LNCaP clone FGC (cell line): Measurements from ENCODE around the gene ZNF814.
"Not testable (repeated sequence)": the region's sequence is repeated elsewhere in the genome, so short reads cannot be mapped to it uniquely, and the experiment has no call there.

ENCODE experiments used
- DNase-seq: peaks from one replicate; pipeline ENCODE4 v3.0.0-alpha.2; 2011; ENCODE audit warnings: low read depth
- H3K4me3 ChIP-seq: 2 replicates; pipeline ENCODE4 v1.5.1; 2011; ENCODE audit warnings: mild to moderate bottlenecking, low read depth, low read length, control low read depth
- TF ChIP-seq, protein P1 (sequence below): IDR thresholded peaks from 2 replicates; pipeline ENCODE4 v1.5.1; 2012; ENCODE audit warnings: mild to moderate bottlenecking; ENCODE audit not compliant: control insufficient read depth, insufficient read depth; ENCODE audit errors: extremely low read depth

Gene ZNF814

DNA sequence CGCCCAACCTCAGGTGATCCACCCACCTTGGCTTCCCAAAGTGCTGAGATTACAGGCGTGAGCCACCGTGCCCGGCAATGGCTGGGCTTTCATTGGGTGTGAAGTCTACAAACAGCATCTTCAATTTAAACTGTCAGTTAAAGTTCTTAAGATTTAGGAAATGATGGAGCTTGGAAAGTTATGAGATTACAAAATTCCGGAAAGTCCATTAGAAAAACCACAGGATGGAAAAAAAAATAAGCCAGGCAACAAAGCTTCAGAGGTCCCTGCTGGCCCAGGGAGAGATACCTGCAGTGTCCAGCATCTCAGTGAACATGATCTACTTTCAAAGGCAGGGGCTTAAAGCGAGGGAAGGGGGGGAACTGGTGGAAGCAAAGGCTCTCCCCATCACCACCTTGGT, 63.3 kb downstream of the ZNF814 start:
- TF ChIP-seq, protein P1, sequence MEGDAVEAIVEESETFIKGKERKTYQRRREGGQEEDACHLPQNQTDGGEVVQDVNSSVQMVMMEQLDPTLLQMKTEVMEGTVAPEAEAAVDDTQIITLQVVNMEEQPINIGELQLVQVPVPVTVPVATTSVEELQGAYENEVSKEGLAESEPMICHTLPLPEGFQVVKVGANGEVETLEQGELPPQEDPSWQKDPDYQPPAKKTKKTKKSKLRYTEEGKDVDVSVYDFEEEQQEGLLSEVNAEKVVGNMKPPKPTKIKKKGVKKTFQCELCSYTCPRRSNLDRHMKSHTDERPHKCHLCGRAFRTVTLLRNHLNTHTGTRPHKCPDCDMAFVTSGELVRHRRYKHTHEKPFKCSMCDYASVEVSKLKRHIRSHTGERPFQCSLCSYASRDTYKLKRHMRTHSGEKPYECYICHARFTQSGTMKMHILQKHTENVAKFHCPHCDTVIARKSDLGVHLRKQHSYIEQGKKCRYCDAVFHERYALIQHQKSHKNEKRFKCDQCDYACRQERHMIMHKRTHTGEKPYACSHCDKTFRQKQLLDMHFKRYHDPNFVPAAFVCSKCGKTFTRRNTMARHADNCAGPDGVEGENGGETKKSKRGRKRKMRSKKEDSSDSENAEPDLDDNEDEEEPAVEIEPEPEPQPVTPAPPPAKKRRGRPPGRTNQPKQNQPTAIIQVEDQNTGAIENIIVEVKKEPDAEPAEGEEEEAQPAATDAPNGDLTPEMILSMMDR, result no peak
- H3K4me3 ChIP-seq, result no peak overlapping the region
- DNase-seq, result no peak

DNA sequence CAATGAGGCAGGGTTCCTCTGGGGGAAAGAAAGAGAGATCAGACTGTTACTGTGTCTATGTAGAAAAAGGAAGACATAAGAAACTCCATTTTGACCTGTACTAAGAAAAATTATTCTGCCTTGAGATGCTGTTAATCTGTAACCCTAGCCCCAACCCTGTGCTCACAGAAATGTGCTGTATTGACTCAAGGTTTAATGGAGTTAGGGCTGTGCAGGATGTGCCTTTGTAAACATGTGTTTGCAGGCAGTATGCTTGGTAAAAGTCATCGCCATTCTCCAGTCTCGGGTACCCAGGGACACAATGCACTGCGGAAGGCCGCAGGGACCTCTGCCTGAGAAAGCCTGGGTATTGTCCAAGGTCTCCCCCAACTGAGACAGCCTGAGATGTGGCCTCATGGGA, 65.2 kb downstream of the ZNF814 start:
- not testable (repeated sequence) for DNase-seq
- peak overlapping the region; percentile 30 for H3K4me3 ChIP-seq

DNA sequence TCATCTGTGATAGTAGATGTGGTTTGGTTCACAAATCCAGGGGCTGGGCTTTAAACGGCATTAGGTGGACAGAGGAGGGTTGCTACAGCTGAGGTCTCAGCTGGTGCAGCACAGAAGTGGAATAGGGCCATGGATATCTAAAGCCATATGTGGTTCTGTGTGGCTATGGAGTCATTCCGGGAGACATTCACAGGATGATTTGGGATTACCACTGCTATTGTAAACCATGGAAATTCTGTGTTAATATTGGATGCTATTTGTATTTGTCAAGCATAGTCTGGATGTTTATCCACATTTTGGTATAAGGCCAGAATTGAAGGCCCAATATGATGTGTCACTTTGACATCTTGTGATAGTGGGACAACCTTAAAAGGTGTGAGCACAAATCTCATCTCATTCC, 65.7 kb downstream of the ZNF814 start:
- H3K4me3 ChIP-seq, result peak overlapping the region; percentile 30

DNA sequence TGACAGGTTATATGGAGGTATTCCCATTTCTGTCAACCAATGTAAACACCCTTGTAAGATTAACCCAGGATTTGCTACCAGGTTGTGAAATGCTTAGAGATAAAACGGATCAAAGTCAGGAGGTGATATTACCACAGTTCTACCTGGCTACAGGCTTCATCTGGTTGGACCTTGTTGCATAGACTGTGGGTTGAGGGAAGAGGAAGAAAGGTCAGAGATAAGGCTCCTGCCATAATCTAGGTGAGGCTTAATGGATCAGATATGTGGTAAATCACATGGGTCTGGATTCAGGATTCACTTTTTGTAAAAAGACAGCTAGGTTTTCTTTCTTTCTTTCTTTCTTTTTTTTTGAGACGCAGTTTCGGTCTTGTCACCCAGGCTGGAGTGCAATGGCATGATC, 67.3 kb downstream of the ZNF814 start:
- DNase-seq, result not testable (repeated sequence)

More for the DNA sequence above, 65.7 kb downstream of the ZNF814 start:
- DNase-seq, result not testable (repeated sequence)

DNA sequence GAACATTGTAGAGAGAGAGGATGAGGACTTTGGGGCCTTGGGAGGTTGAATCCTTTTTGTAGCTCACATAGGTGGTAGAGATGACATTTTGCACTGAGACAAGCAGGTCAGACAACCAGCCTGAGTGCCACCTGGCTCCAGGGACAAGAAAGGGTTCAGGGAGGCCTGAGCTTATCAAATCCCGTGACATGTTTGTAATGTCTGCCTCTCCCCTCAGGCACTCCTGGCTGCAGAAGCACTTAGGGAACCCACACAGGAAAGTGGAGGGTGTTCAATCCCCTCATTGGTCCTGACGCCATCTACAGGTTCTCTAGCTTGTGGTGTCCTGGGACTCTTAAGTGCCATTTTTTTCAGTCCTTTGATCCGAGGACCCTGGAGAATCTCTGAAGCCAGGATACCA, 67.7 kb downstream of the ZNF814 start:
- DNase-seq, result not testable (repeated sequence)
- peak overlapping the region; percentile 97 for H3K4me3 ChIP-seq

More for the DNA sequence above, 67.3 kb downstream of the ZNF814 start:
- not testable (repeated sequence) for H3K4me3 ChIP-seq

DNA sequence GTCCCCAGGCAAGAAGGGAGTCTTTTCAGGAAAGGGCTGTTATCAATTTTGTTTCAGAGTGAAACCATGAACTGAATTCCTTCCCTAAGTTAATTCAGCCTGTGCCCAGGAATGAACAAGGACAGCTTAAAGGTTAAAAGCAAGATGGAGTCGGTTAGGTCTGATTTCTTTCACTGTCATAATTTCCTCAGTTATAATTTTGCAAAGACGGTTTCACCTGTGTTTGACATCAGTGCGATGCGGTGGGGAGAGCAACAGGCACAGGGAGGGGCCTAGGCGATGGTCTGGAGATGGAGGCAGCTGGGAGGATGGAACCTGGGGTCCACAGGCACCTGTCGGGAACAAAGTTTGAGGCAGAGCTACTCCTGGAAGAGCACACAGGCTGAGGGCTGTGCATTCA, 68.2 kb downstream of the ZNF814 start:
- TF ChIP-seq, protein P1, result no peak
- DNase-seq, result no peak

DNA sequence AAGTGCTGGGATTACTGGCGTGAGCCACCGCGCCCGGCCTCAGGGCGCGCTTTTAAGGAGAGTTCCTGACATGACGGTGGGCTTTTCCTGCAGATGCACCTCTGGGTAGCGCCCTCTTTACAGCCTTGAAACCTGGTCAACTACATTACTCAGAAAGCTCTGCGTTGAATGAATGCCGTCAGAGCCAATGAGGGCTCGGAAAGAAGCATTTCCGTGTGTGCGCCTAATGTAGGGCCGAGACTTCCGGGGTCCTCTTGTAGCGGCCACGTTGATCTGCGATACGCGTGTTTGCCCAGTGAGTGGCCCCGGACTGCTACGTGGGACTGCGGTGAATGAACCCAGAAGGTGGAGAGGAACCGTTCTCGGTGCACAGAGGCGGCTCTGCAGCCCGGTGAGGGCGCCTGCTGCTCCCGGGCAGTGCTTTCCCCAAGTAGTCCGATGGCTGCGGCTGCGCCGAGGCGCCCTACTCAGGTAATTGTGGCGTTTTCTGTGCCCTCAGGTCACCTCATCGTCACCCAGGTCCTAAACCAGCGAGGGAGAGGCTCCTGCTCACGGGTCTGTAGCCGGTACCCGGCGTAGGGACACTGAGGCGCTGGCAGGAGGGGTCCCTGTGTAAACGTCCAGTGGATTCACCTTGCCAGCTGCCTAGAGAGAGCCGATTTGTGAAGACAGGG, 69.2 kb downstream of the ZNF814 start:
- TF ChIP-seq, protein P1, result peak; percentile 38
- H3K4me3 ChIP-seq, result peak overlapping the region; percentile 97
- peak; percentile 89 for DNase-seq

More for the DNA sequence above, 68.2 kb downstream of the ZNF814 start:
- H3K4me3 ChIP-seq, result peak overlapping the region; percentile 97

DNA sequence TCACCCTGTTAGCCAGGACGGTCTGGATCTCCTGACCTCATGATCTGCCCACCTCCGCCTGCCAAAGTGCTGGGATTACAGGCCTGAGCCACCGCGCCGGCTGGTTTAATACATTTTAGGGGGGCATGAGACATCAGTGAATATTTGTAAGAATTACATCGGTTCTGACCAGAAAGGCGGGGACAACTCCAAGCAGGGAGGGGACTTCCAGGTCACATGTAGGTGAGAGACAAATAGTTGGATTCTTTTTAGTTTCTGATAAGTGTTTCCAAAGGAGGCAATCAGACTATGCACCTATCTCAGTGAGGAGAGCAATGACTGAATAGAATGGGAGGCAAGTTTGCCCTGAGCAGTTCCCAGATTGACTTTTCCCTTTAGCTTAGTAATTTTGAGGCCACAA, 70.5 kb downstream of the ZNF814 start:
- TF ChIP-seq, protein P1, result no peak
- DNase-seq, result no peak
- no peak overlapping the region for H3K4me3 ChIP-seq

DNA sequence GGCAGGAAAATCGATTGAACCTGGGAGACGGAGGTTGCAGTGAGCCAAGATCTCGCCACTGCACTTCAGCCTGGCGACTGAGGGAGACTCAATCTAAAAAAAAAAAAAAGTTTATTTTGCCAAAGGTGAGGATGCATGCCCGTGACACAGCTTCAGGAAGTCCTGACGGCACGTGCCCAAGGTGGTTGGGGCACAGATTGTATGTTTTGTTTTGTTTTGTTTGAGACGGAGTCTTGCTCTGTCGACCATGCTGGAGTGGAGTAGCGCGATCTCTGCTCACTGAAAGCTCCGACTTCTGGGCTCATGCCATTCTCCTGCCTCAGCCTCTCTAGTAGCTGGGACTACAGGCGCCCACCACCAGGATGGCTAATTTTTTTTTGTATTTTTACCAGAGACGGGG, 70.9 kb downstream of the ZNF814 start:
- no peak overlapping the region for H3K4me3 ChIP-seq
- TF ChIP-seq, protein P1, result no peak
- DNase-seq, result no peak
